RWPE1 (cell line): Measurements from ENCODE around the gene ENPEP.

ENCODE experiments used
- CTCF ChIA-PET: fragments of 350-600 bp; sonication (Branson Sonifier 250); formaldehyde crosslinking; extraction: SDS; loops from one replicate; lab custom pipeline; 2021; lab: Yijun Ruan, JAX
- POLR2A ChIA-PET: fragments of 400-600 bp; formaldehyde crosslinking; extraction: SDS; loops from one replicate; lab custom pipeline; 2020; ENCODE audit warnings: antibody characterized with exemption; ENCODE audit not compliant: low non-redundant PET; lab: Yijun Ruan, JAX
- DNase-seq: peaks from one replicate; pipeline ENCODE4 v3.0.0; 2012; ENCODE audit warnings: low spot score
- H3K27ac ChIP-seq: fragments of 450-650 bp; 2 replicates; pipeline ENCODE4 v1.5.1; 2017
- CTCF ChIP-seq: fragments of 450-650 bp; conservative IDR thresholded peaks from 2 replicates; pipeline ENCODE4 v1.5.1; 2017; ENCODE audit warnings: low read depth, mild to moderate bottlenecking

Gene ENPEP

DNA sequence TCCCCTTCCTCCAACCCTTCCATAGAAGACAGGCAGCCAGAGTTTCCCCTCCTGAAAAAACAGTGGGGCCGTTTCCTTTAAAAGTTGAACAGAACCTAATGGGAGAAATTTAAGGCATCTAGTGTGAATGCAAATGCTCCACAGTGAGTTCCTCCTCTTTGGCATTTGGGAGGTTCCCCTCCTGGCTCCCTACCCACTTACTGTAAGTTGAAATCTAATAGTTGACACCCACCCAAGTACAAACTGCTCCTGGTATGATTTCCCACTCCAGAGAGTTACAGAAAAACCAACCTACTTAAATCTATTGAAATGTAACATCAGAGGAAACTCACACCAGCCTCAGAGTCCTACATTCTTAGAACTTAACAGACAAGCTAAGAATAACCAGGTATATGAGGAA, 17.6 kb downstream of the ENPEP start:
- ChIA-PET CTCF (no interaction called here), POLR2A (no interaction called here)
- no peak for DNase-seq
- no peak overlapping the region for H3K27ac ChIP-seq
- no peak for TF ChIP-seq CTCF

DNA sequence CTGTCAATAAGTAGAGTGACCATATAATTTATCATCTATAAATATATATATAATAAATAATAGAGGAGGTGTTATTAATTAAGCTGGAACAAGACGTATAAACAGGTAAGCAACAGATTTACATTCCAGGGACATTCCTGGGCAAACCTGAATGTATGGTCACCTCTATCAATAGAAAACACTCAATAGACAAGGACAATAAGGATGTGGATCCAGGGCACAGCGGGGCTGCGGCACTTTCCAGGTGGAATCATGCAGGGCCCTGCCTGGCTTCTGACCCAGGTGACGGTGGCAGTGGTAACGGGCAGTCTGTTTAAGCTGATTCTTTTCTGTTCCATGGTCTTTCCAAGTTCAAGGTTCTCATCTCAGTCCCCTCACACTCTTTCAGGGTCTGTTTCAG, 22.5 kb downstream of the ENPEP start:
- TF ChIP-seq CTCF: no peak
- no peak overlapping the region for H3K27ac ChIP-seq
- no peak for DNase-seq
- POLR2A ChIA-PET: no interaction called here
- CTCF ChIA-PET: no interaction called here

DNA sequence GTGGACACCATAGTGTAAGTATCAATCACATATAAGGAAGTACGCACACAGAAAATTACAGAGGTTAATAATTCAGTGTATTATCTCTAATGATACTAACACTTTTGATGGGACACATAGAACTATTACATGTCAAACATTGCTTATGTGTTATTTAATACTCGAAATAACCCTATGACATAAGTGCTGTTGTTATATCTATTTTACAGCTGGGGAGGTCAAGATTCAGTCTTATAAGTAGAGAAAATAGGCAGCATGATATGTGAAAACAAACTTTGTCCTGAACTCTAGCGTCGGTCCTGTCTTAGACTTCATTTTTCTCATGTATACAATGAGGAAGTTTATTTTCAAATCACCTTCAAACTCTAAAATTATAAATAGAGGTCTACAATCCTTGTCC, 23.2 kb downstream of the ENPEP start:
- DNase-seq: no peak
- TF ChIP-seq CTCF: no peak
- H3K27ac ChIP-seq: no peak overlapping the region
- ChIA-PET POLR2A (no interaction called here), CTCF (no interaction called here)

- no peak for TF ChIP-seq CTCF
- CTCF ChIA-PET: no interaction called here
- no peak for DNase-seq
- POLR2A ChIA-PET: no interaction called here
- H3K27ac ChIP-seq: no peak overlapping the region
These were observed 25.9 kb downstream of the ENPEP start for GRCh38 chr4:110501826-110502225.

DNA sequence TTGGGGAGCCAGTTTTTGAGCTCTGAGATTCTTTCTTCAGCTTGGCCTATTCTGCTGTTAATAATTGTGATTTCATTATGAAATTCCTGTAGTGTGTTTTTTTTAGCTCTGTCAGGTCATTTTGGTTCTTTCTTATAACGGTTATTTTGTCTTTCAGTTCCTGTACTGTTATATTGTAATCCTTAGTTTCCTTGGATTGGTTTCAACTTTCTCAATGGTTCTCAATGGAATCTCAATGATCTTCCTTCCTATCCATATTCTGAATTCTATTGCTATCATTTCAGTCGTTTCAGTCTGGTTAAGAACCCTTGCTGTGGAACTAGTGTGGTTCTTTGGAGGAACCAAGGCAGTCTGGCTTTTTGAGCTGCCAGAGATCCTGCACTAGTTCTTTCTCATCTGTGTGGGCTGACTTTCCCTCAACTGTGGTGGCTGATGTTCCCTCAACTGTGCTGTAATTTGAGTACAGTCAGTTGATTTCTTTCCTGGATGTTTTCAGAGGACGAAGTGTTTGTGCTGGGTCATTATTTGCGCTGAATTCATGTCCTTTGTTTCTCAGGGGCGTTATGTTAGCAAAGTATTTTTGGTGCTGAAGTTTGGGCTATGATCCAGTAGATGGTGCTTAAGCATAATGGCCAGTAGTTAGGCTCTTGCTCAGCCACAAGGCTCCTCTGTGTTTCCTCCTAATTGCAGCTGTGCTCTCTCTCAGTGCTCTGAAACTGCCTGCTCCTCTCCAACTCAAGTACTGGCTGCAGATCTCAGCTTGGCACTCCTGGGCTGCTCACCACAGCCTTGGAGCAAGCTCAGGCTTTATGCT, 27.5 kb downstream of the ENPEP start:
- DNase-seq: no peak
- TF ChIP-seq CTCF: no peak
- no peak overlapping the region for H3K27ac ChIP-seq
- ChIA-PET CTCF (no interaction called here), POLR2A (no interaction called here)

DNA sequence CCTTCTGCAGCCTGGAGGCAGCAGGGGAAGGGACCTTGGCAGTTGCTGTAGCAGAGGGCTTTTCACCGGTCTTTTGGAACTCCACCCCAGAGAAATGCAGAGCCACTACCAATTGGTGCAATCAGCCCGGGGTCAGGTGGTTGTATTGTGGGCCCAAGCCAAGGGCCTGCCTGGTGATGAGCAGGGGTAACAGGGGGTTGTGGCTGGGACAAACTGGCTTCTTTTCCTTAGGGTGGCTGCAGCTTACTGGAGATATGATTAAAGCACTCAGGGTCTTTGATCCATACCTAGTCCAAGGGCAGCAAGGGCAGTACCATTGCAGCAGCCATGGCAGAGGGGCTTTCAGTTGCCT, 28.1 kb downstream of the ENPEP start:
- ChIA-PET POLR2A (no interaction called here), CTCF (no interaction called here)

More for the DNA sequence above, 28.1 kb downstream of the ENPEP start:
- H3K27ac ChIP-seq: no peak overlapping the region
- TF ChIP-seq CTCF: no peak
- DNase-seq: no peak
